Activated CD4-positive, CD25-positive, alpha-beta regulatory T cell treated with anti-CD3 and anti-CD28 coated beads, Interleukin-2, amount 50 U/mL, for 16 hours (primary cell): Measurements from ENCODE around the gene BBIP1.
"Not testable (repeated sequence)": the region's sequence is repeated elsewhere in the genome, so short reads cannot be mapped to it uniquely, and the experiment has no call there.

Experiments used
- DNase-seq: peaks from one replicate; pipeline ENCODE4 v3.0.0-alpha.2; 2020; ENCODE audit warnings: low read depth, low spot score

Gene BBIP1

DNA sequence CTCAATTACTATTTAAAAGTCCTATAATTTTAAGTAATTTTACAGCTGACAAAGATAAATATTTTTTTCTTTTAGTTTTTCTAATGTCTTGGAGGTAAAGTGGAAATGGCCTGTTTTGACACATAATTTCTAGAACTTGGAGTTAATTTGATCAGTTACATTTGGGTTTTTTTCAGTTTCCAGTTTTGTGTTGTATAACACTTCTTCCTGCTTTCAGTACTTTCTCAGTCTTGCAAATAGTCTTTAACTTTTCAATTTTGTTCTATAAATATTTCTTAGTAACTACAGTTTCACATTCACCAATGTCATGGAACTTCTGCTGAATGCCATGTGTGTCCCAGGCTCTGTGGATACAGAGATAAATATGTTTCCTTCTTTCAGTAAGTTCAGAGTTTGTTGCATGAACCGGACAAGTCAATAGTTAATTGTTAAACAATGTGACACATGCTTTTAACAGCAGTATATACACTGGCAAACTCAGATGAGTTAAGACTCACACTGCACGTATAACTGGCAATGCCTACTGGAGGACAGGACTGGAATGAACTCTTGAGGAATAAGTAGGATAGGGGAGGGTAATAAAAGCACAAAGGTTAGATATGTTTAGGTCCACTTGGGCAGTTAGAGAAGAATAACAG is 5.0 kb upstream of the BBIP1 start:
- no peak for DNase-seq

DNA sequence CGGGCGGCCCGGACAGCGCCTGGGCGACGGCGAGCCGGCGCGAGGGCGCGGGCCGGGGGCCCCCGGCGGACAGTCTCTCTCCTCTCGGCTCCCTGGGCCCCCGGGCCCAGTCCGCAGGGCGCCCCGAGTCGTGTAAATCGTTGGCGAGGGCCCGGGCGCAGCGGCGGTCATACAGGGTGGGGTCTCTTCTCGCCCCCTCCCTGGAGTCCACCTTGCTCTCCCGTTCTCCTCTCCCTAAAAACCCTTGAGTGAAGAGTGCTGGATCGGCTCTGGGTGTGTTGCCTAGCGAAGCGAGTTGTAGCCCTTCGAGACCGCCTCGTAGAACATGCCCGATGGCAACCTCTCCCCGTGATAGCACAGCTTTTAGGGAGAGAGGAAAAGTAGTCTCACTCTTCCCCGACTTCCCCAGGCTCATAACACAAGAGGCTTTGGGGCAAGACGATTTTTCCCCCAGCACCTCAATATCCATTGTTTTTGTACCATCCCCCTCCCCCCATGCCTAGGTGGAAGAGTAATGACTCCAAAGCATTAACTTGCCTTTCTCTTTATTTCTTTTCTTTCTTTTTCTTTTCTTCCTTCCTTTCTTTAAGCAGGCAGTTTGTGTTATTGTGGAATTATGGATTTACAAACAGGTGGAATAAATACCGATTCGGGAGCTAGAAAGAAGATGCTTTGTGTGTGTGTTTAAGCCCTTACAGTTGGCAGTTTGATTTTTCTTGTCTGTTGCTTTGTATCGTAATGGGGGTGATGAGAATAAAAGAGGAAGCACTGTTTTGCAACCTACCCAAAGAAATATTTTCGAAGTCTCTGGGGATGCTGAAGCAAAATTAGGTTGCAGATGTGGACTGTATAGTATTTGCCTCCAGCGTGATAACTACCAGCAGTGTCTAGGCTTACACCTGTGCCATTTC is 1.2 kb upstream of the BBIP1 start:
- no peak for DNase-seq

DNA sequence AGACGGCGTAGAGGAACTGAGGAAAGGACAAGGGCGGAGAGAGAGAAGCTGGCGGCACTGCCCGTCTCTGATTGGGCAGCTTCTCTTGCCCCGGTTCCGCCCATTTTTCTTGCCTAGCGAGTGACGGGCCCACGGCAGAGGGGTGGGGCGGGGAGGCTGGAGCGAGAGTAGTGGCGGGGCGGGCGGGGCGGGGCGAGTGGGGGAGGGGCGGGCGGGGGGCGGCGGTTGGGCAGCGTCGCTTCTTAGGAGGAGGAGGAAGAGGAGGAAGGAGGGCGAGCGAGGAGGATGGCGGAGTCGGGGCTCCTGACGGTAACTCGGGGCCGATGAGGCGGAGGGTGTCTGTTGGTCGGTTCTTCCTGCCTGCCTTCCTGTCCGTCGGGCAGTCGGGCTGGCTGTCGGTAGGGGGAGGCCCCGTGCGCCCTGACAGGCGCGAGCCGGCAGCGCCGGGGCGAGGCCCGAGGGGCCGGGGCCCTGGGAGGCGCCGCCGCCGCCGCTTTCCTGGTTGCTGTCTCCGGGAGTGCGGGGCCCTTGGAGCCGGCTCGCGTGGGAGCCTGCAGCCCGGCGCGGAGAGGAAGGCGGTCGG is 460 bp upstream of the BBIP1 start, which contains the start of gene SHOC2:
Gene SHOC2, plus strand, starts transcription at position 256 of the 583 bp plus-strand sequence. CDS start 44,755 bp downstream, outside the sequence.
- DNase-seq, result peak; percentile 97

DNA sequence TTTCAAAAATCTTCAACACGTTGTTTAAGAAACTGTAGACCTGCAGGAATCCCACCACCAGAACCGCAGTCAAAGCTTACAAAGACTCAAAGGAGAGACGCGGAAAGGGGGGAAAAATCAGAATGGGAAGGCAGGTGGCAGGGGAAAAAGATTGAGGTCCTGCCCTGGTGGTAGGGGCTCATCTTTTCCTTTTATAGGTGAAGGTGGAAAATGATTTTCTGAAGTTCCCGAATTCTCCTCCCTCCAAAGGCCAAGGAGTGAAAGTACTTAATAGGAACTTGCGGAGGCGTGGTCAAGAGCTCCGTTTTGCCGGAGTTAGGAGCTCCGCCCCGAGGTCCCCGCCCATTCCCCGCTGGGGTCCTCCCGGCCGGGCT is 724 bp downstream of the BBIP1 start:
- no peak for DNase-seq

DNA sequence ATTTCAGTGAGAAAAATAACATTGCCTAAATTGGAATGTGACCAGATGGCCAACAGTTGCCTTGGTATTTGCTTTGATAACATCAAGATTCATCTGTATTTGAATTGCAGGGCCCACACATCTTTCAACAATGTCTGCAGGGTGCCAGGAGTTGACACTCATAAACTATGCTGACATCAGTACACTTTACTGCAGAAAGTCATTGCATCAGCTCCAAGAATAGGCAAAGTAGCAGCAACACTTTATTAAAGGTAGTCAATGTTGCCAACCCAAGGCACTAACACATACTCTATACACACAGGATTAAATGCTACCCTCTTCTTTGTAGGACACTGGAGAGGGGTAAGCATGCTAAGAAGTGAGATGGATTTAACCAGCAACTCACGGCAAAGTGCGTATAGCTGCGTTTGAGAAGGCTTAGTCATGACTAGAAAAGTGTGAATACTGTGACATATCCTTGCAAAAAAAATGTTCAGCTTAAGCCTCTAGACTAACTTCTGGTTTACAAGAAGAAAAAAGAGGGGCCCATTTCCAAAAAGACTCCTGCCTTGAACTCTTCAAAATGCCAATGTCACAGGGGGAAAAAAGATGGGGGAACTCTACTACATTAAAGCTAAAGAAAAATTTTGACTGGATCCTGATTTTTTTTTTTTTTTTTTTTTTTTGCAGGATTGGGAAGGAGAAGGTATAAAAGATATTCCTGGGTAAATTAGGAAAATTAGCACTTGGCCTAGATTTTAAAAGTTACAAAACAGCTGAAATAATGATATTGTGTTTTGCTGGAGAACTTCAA is 2.2 kb downstream of the BBIP1 start:
- DNase-seq, result no peak

DNA sequence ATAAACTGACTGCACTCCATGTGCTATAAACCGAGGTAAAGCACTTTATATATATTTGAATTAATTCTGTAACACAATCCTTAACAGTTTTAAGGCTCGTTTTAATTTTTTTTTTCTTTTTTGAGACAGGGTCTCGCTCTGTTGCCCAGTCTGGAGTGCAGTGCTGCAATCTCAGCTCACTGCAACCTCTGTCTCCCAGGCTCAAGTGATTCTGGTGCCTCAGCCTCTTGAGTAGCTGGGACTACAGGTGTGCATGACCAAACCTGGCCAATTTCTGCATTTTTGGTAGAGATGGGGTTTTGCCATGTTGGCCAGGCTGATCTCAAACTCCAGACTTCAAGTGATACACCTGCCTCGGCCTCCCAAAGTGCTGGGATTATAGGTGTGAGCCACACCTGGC is 3.4 kb downstream of the BBIP1 start:
- not testable (repeated sequence) for DNase-seq

DNA sequence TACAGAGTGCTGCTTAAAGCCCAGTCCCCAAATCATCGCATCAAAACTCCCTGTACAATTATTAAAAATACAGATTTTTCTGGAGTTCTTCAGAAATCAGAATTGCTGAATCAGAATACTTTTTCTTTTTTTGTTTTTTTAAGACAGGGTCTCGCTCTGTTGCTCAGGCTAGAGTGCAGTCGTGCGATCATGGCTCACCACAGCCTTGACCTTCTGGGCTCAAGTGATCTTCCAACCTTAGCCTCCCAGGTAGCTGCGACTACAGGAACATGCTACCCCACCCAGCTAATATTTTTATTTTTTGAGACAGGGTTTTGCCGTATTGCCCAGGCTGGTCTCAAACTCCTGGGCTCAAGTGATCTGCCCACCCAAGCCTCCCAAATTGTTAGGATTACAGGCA is 3.9 kb downstream of the BBIP1 start:
- no peak for DNase-seq

DNA sequence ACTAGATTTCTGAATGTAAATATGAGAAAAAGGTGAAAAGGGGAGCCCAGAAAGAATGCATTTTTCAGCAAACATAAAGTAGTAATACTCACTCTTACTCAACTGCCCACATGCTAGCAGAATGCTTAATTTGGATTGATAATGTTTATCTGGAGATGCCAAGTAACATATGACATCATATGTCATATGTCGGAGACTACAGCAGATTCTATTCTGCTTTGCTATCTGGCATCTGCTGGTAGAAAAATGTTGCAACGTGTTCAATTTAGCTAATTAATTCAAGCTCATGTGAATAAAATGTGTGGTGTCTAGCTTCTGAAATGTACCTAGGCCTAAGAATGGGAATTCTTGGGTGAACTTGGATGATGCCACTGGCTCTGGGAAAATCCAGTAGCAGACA is 4.5 kb downstream of the BBIP1 start:
- DNase-seq, result no peak

DNA sequence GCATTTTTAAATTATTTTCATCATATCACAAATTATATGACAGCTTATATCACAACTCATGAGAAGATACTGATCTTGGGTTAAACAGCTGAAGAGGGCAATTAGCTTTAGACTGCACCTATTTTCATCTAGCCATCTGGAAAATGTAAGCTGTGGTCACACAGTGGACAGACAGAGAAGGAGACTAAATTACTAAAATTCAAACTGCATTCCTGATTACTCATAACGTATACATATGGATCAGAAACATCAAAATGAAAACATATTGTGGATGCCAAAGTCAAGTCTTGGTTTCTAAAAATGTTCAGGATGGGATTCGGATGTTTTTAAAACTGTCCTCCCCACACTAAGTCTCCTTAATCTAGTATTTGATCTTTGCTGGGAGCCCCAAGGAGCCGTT is 6.6 kb downstream of the BBIP1 start:
- DNase-seq, result no peak

DNA sequence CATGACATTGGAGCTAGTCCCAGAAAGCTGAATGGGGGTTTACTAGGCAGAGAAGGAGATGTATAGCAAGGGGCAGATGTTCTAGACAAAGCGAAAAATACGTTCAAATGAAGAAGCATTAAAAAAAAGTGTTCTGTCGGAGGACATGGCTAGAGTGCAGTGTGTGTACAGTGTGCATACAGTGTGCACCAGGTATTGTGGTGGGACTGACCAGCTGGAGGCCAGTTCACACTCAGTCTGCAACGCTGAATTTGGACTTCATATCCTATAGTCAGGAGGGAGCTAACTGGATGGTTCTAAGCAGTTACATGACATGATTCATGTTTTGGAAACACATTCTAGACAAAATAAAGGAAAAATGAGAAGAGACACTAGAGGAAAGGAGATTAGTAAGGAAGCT is 8.8 kb downstream of the BBIP1 start:
- DNase-seq, result no peak

DNA sequence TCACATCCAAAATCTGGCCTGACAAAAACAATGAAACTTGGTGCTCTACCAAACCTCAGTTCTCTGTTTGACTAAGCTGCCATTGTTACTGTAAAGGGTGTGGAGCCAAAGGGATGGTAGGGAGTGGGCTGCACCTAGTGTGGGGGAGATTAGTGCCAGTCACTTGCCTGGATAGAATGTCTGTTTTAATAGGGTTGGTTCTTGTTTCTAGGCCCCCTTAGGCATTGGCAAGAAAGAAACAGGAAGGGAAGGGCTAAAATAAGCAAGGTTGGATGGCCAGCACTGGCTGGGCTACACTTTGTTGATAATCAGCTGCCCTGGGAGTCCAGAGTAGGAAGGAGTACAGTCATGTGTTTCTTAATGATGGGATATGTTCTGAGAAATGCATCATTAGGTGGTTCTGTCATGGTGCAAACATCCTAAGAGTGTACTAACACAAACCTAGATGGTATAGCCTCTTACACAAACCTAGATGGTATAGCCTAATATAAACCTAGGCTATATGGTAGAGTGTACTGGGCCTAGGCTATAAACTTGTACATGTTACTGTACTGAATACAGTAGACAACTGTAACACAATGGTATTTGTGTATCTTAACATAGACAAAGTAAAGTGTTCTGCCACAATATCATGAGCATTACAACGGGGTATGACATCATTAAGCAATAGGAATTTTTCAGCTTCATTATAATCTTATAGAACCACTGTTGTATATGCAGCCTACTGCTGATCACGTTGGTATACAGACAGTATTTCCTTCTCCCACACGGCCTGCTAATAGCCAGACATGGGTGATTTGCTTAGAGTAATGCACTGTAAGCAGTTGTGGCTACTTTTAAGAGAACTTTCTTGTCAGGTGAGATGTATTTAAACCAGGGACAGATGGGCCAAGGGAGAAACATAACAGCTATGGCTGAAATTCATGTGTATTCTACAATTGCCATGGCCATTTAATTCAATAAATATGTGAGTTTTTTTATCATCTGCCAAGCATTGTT is 15.4 kb downstream of the BBIP1 start:
- DNase-seq, result no peak

DNA sequence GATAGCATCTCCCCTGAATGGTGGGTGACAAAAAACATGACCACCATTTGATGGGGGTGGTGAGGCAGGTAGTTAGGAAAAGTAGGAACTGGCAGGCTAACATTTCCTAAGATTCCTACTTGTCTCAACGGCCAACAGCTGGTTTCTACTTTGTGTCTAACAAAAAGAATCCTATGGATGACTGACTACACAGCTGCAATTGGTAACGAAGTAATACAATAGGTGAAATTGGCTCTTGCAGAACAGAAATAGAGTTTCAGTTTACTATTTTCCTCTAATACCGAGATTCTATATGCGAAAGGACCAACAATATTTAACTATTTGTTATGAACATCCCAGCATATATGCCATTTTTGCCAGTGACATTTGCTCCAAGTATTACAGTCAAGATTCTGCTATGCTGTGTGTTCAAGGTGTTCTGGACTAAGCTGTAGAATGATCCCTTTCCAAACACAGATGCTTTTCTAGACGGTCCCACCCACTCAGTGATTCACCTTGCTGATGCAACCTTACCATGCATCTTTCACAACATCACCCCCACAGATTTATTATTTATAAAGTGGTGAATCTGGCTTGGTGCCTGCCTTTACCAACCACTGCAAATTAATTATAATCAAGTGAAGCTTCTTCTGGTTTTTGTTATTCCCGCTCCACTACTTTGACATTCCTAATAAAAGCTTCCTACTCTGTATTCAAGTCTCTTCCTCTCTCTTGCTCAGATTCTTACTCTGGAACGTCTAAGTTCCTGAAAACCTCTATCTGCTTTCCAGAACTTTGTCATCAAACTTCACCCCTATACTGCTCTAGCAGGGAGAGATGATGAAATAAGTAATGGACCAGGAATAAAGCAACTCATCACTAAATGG is 16.8 kb downstream of the BBIP1 start:
- DNase-seq, result no peak

DNA sequence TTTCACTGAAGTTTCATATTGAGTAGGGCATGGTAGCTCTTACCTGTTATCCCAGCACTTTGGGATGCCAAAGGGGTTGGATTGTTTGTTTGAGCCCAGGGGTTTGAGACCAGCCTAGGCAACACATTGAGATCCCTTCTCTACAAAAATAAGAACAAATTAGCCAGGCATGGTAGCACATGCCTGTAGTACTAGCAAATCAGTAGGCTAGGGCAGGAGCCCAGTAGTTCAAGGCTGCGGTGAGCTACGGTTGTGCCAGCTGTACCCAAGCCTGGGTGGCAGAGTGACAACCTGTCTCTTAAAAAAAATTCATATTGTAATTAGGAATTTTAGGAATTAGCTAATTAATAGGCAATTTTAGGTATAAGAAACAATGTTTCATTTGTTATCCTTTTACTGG is 18.0 kb downstream of the BBIP1 start:
- no peak for DNase-seq

DNA sequence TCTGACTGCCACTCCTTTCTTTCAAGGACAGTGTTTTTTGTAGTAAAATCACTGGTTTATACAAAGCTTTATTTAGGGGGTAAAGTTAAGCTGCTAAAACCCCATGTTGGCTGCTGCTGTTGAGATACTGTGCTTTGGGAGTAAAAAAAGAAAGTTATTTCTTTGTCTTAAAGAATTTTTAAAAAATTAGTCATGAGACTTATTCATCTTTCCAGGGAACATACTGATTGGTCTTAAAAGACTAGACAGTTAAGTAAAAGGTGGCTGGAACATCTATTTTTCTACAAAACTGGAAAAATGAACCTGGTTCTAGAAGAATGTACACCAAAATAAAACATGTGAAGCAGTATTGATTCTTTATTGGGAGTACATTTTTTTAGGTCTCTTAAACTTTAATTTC is 20.6 kb downstream of the BBIP1 start:
- no peak for DNase-seq

DNA sequence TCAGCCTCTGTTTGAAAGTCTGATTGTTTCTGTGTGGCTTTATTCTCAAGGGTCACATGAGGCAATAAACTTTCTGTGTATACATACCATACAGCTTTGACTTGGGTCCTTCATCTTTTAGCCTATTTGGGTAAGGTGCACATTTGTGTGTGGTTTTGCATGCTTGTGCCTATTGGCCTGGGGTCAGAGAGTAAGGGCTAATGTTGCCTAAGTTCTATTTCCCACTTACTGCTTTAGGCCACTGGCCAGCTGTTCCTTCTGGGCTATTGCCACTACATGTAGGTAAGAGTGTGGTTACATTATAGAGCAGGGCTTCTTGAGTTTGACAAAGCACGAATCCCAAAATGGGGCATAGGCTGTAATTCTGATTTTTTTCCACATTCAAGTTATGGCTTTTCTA is 21.8 kb downstream of the BBIP1 start:
- DNase-seq, result no peak

DNA sequence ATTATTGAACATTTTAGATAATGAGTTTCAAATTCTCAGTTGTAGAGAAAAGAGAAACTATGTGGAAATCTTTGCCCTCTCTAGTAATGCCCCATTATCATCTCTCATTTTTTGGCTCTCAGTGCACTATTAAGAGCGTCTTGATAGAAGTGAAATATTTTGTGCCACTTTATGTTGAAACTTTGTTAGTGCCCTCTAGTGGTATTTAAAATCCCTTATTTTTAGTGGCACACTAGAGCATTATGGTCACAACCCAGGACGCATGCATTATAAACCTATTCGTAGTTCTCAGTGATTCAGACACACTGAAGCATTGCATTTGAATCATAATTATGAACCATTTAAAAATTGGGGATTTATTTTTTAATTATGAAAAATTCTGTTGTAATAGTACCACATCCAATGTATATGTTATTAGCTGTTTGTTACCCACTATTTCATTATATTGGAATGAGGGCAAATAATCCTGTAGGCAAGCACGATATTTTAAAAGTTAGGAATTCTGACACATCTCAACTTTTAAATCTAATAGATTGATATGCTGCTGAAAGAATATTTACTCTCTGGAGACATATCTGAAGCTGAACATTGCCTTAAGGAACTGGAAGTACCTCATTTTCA is 25.3 kb downstream of the BBIP1 start:
- DNase-seq, result no peak

DNA sequence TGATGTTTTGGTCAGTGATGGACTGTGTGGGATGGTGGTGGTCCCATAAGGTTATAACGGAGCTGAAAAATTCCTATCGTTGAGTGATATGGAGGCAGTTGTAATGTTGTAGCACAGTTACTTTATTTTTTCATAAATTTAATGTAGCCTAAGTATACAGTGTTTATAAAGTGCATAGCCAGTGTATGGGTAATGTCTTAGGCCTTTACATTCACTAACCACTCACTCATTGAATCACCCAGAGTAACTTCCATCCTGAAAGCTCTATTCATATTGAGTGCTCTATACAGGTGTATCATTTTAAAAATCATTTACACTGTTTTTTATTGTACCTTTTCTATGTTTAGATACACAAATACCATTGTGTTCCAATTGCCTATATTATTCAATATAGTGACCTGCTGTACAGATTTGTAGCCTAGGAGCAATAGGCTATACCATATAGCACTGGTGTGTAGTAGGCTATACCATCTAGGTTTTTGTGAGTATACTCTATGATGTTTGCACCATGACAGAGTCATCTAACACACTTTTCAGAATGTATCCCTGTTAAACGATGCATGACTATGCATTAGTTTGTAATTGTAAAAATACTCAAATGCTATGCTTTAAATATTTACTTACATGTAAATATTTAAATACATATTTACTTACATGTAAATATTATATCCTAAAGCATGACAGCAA is 26.2 kb downstream of the BBIP1 start:
- DNase-seq, result no peak

DNA sequence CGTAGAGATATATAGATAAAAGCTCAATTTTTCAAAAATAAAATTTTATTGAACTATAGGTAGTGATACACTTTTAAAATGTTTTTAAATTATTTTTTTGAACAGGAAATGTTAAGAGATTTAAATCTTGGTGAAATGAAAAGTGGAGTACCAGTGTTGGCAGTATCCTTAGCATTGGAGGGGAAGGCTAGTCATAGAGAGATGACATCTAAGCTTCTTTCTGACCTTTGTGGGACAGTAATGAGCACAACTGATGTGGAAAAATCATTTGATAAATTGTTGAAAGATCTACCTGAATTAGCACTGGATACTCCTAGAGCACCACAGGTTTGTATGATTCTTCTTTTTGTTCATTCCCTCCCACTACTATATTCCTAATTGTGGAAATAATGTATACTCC is 31.4 kb downstream of the BBIP1 start:
- DNase-seq, result no peak
